NAMALWA (cell line): ENCODE results near the gene SLC22A23.

Source experiments
- DNase-seq: peaks from one replicate; pipeline ENCODE4 v3.0.0-alpha.2; 2015; ENCODE audit warnings: low spot score

SLC22A23 gene

DNA sequence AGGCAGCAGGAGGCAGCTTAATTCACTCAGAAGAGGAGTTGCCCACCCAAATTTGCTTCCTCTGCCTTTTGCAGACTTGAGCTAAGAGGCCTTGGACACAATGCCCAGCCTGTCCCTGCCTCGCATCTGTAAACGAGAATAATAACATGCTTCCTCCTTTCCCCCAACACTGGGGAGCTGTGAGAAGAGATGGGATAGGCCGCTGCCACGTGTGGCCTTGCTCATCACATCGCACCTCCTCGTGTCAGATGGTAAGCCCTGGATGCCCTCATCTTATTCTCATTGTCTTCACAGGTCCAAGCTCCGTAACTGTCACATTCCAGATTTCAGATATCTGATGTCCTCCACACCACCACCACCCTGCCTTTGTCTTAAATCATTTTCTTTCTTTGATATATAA, 216.3 kb downstream of the SLC22A23 start:
- DNase-seq, result no peak

DNA sequence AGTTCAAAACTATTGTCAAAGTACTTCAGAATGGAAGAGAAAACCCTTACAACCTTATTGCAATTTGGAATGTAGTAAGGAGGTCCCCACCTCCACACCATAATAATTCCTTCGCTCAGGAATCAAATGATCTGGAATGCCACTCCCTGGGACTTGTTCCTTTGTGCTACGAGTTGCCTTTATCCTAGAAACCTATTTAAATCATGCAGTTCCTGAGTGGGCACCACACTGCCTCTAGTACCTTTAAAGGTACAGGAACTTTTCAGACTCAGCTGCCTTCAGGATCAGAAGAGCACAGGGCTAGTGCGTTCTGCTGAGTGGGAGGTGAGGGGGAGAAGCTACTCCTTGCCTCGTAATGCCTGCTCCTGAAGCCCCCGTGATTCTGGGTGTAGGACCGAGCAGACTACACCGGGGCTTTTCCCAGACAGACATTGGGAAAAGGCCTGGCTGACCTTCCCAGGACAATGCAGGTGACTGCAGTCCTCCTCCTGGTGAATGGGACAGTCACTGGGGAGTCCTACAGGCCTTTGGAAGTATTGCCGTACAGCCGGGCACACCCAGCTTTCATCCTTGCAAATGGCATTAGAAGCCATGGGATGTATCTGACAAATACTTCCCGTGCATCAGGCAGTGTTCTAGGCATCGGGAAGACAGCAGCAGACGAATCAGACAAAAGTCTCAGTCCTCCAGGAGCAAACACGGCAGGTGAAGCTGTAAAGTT, 217.6 kb downstream of the SLC22A23 start:
- DNase-seq, result no peak

DNA sequence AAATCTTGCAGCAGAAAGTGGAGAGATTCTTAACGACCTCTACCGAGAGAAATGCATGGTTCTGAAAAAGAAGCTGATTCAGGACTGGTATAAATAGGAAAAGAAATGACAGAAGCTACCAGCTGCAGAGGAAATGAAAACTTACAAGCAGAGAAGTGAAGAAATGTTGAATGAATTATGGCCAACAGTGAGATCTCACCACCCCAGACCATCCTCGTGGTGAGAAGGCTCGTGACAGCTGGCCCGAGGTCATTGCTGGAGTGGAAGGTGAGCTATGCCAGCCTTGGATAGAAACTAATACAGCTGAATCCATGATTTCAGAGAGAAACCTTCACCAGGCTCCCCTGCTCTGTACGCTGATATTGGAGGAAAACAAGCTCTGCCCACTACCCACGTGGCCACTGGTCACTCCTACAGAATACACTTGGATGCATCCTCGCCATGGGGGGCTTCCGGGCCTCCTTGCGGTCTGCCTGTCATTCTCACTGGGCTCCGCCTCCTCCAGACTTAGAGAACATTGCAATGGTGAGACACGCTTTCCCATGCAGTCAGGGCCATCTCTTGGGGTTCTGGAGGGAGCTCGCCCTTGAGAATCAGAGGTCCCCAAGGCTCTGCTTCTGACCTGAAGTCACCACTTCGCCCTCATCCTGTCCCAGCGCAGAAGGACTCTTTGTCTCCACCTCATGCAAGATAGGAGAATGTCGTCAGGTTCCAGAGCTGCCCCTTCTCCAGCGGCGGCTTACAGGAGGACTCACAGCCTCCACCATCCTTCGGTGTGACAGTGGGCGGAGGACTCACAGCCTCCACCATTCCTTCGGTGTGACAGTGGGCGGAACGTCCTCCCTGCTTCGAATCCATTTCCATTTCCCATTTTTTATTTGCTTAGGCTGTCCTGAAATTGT, 218.8 kb downstream of the SLC22A23 start:
- DNase-seq, result peak; percentile 26

DNA sequence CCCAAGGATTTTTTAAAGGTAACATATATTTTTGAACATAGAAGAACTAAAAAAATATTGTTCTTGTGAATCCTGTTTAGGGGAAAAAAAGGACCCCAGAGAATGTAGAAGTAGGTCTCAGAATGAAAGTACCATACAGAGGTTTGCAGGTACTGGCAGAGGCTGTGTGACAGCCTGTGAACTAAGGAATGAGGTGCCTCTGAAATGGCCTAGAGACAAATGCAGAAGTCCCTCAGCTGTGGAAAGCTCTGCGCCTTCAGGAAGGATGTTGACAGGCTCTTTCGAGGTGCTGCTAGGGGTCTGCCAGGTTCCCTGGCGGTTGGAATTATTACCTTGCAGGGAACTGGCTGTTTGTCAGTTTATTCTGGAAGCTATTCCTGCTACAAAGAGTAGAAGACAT, 220.8 kb downstream of the SLC22A23 start:
- no peak for DNase-seq

DNA sequence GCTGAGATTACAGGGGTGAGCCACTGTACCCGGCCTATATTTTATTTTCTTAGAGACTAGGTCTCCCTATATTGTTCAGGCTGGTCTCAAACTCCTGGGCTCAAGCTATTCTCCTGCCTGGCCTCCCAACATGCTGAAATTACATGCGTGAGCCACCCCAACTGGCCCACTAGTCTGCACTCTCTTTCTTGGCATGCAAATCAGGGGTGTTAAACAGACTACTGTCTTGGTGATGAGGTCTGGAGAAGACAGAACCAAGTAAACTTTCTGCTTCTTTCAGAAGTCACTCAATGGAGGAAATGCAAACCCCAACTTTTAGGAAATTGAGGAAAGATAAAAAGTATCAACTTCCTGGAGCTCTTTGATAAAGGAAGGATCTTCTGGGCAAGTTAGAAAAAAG, 221.4 kb downstream of the SLC22A23 start:
- DNase-seq, result no peak

DNA sequence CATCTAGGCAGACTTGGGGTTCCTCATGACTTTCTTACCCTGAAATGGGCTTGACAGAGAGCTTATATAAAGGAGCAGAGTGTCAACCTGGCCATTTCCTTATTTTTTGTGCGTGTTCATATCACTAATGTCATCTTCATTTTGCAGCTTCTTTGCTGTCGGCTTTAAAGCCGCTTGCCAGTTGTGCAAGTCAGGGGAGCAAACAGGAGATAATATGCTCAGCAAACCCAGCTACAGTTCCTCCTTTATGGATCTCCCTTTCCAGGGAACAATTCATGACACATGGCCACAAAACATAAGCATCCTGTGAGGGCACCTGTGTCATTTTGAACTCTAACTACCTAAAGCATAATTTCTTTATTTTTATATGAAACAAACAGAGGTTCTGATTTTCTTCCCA, 222.9 kb downstream of the SLC22A23 start:
- no peak for DNase-seq

DNA sequence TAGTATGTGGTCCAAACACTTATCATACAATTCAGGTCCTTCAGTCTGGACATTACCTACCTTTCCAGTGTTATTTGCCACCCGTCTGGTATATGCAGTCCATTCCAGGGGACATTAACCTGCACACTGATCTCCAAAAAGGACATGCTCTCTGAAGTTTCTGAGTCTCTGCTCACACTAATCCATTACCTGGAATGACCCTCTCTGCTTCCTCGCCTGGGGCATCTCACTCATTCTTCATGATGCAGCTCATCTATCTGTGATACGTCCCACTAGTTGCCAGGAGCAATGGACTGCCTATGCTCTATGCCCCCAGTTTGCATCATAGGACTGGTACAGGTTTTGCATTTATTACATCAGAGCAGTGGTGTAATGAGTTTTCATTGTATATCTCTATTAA, 223.5 kb downstream of the SLC22A23 start:
- no peak for DNase-seq

DNA sequence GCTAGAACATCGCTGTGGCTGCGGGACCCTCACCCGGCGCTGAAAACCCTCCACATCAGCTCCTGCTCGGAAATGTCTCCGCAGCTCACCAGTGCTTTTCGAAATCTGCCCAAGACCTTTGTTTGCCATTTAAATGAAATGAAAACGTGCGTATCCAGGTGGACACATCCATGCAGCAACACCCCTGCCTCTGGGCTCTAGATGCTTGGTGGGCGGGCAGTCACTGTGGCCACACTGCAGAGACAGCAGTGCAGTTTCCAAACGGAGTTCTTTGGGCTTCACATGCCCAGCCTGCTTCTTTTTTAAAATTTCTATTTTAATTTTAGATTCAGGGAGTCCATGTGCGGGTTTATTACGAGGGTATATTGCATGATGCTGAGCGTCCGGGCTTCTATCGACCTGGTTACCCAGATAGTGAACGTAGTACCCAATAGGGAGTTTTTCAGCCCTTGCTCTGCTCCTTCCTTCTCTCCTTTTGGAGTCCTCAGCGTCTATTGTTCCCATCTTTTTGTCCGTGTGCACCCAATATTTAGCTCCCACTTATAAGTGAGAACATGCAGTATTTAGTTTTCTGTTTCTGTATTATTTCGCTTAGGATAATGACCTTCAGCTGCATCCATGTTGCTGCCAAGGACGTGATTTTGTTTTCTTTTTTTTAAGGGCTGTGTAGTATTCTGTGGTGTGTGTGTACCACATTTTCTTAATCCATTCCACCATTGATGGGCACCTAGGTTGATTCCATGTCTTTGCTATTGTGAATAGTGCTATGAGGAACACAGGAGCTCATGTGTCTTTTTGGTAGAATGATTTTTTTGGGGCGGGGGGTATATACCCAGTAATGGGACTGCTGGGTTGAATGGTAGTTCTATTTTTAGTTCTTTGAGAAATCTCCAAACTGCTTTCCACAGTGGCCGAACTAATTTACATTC, 224.6 kb downstream of the SLC22A23 start:
- no peak for DNase-seq

DNA sequence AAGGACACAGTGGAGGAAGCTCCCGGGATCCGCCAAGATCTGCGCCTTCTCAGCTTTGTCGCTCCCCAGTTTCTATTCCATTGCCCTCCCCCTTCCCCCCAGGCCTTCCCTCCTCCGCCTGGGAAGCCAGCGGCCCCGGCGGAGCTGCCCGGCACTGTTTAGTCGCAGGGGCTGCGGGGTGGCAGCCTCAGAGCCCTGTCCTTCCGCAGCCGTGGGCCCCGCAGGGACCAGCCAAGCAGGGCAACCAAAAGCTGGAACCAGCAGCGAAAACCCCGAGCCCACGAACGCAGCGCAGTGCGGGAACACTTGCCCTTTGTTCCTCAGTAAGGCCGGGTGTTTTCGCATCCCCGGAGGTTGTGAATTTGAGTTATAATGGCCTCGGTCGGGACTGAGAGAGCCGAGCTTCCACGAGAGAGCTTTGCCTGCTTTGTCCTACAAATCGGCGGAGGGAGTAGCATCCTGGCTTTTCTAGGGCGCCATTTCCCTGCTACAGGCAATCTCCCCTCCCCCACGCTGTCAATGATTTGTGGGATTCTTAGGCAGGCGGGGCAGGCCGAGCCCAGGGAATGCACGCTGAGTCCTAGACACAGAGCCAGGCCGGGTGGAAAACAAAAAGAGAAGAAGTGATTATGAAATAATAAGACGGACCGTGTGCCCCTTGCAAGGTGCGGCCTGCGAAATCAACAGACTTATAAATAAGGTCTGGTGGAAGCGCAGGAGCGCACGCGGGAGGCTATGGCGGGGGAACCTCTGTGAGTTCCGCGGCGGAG, 225.4 kb downstream of the SLC22A23 start:
- DNase-seq, result no peak

DNA sequence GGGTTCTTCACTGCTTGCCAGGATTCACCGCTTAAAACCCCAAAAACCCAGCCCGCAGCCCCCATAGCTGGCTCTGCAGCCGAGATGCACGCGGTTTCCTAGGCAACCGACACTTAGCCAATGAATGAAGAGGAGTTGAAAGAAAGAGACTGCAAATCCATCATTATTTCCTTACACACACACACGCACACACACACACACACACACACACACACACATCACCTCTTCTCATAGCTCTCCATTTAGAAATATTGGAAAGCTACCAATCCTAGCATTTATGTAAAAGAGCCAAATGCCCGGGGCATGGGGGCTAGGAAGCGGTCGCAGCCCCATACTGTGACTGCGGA, 226.0 kb downstream of the SLC22A23 start:
- no peak for DNase-seq

DNA sequence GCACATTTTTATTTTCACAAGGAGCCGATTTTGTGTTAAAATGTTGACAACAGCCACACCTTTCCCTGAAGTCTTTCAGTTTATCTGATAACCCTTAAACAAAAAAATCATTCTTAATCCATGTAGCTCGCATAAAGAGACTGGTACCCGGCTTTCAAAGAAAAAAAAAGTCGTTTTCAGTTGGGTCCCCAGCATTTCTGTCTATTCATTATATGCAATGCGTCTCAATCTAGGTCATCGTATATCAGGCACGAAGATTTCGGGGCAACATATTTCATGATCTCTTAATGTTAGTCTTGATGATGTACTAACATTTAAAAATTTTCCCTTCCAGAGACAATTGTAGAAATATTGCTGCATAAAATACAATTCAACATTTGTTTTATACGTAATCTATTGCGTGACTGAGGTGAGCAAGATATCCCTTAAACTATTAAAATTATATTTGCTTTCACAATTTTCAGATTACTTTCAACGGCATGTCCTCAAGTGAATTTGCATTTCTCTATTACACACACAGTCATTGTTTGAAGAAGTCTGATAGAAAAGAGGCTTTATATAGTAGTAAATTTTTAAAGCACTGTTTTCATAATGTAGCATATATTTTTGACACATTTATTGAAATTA, 226.5 kb downstream of the SLC22A23 start:
- DNase-seq, result no peak

DNA sequence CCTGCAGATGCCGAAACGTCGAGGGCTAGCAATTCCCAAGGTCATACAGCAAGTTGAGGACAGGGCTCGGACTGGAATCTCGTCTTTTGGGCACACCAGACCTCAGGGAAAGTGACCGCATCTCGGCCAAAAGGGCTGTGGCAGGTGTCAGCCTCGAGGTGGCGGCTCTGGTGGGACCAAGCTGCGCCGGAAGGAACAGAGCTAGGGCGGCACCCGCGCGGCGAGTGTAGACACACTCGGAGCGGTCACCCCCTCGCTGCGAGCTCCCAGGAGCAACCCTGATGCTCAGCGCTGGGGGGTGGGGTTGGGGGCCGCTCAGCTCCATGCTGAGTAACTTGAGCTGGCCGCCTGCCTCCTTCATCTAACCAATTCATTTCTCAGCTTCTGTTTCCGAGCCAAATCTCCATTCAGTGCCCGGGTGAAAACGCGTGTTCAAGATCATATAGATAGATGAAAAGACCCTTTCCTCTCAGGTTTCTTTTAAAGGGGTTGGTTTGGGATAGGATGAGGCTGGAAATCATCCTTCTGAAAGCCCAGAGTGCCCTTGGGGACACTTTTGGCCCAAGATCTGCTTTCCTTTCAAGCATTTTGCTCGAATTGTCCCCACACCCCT, 227.2 kb downstream of the SLC22A23 start:
- DNase-seq, result no peak

DNA sequence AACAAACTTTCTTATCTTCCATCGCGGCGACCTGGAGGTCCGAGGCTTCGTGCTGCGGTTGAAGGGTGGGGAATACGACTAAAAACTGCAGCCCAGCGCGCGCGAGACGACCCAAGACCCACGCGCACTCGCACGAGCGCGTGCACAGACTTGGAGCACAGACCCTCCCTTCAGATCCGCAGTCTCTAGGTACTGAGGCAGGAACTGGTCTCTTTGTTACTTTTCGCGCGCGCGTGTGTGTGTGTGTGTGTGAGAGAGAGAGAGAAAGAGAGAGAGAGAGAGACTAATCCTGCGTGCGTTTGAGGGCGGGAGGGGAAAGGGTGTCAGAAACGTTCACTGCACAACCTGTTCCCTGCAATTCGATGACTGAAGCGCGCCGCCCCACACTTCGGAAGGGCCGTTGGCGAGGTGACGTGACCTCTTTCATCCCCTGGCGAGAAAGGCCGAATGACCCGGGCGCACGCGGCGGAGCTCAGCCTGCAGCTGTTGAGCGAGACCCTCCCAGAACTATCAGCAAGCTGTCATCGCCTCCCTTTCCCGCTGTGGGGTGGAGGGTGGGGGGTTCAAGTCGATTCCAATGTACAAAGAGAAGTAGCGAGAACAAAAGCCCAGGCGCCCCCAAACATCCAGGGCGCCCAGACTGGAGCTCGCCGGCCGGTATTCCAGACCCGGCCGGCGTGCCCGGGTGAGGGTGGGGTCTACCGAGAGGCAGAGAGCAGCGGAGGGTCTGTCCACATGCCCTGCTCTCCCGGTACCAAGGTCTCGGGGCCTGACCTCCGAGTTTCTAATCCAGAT, 227.9 kb downstream of the SLC22A23 start:
- DNase-seq, result no peak

DNA sequence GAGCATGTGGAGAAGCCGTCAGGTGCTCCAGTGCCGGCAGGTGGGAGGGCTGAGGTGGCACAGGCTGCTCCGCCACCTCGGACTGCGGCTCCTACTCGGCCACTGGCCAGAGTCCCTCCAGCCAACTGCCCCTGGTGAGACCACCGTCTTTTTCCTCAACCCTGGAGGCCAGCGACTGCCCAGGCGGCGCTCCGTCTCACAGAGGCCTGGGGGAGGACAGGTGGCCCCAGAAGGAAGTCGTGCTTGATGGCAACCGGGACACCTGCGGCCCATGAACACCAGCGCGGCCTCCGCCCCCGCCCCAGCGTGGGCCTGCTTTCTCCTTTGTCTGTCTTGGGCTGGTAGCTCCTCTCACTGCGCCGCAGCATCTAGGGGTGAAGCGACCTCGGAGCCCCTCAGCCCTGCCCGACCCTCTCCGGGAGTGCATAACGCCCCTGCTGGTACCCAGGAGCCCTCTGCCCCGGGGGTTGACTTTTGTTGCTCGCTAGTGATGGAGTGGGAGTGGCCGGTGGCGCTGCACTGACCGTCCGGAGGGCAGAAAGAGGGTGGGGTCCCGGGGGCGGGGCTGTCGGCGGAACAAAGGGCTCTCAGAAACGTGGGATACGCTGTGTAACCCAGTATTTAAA, 228.7 kb downstream of the SLC22A23 start:
- no peak for DNase-seq

DNA sequence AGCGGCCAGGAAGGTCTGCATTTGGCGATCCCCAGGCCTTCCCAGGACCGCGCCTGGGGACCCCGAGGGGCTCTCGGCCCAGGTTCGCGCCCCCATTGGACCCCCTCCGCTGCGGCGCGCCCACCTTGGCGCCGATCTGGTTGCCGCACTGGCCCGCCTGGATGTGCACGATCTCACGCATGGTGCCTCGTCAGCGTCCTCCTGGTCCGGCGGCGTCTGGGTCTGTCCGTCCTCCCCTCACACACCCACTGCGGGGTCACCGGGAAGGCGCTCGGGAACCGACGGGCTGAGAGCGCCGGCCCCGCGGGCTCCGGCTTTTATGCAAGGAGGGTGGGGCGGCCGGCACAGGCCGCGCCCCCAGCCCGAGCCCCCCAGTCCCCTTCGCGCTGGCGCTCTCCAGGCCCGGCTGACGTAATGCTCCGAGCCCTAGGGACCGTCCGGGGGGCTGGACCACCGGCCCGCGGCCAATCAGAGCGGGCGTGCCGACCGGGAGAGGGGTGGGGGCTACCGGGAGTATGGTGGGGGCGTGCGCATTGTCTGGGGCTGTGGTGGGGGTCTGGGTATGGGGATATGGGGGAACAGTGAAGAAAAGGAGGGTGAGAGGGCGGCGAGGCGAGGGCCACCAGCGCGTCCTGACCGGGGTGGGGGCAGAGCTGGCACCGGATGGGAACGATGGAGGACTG, 229.3 kb downstream of the SLC22A23 start, which contains the start of gene TUBB2B:
Gene TUBB2B, minus strand, starts transcription at position 291 of the 683 bp plus-strand sequence. Its CDS starts 110 bp downstream, at position 181.
- DNase-seq, result no peak

DNA sequence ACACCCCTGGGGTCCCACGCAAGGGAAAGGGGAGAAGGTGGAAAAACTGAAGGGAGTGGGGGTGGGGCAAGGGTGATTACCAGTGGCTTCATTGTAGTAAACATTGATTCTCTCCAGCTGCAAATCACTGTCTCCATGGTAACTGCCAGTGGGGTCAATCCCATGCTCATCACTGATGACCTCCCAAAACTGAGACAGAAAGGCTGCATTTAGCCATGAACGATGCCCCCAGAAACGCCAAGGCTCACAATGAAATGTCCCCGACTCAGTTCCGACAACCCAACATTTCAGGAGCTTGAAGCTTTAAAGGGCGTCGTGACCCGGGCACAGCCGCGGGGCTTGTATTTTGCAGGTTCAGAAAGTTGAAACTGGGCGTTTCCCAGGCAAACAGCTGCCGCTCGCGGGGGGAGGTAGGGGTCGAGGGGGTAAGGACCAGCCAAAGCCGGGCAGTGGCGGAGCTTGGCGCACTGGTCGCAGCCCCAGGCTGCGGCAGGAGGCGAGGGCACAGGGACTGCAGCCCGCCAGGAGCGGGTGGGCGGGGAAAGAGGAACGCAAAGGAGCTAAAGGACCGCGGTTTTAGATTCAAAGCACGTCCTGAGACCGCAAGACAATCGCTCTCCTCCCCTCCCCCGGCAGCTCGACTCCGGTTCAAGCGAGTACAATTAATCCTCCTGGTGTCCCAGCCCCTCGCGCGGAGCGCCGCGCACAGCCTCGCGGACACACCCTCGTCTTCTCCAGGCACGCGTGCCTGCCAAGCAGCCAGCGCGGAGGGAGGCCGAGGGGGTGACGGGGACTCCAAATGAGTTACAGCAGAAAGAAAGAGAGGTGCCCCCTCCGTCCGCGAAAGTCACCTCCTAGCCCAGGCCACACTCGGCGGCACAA, 230.1 kb downstream of the SLC22A23 start:
- no peak for DNase-seq

DNA sequence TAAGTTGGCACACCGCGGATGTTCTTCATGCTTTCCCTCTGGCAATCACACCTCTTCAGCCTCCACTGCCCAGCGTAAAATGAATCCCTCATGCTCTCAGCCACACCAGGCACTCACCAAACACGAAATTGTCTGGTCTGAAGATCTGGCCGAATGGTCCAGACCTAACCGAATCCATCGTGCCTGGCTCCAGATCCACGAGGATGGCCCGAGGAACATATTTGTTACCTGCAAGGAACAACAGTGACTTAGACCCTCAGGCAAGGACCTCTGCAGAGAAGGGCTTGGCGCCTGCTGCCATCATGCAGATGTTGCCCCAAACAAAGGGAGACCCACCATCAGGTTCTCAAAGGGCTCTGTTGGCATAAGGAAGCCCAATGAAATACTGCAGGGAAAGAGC, 230.8 kb downstream of the SLC22A23 start:
- no peak for DNase-seq
